ENCODE measurements around the gene MRPL44. TPM values are rescaled to one million over a fixed set of nuclear protein-coding genes. Genes with fewer than 3 reads are reported as not detected.

MRPL44 gene
- polyA plus RNA-seq, 1 experiment = 12.8 TPM

- no peak for DNase-seq (ENCODE audit: low read depth)
- no peaks in the 10 kb centered on the region for H3K27me3 ChIP-seq (ENCODE audit: control insufficient read depth, insufficient read depth, low read length)
- no peak overlapping the region for H3K4me3 ChIP-seq (ENCODE audit: low read depth, low read length)
- CTCF ChIA-PET = interaction anchor here (1.0 kb wide), 1 partner anchor 10 kb away, joined by 3 read pairs; no protein-coding TSS in a partner anchor
- POLR2A ChIA-PET = no interaction called here
- no peaks in the 10 kb centered on the region for H3K36me3 ChIP-seq (ENCODE audit: control insufficient read depth, insufficient read depth, low read length)
- TF ChIP-seq, protein P1, sequence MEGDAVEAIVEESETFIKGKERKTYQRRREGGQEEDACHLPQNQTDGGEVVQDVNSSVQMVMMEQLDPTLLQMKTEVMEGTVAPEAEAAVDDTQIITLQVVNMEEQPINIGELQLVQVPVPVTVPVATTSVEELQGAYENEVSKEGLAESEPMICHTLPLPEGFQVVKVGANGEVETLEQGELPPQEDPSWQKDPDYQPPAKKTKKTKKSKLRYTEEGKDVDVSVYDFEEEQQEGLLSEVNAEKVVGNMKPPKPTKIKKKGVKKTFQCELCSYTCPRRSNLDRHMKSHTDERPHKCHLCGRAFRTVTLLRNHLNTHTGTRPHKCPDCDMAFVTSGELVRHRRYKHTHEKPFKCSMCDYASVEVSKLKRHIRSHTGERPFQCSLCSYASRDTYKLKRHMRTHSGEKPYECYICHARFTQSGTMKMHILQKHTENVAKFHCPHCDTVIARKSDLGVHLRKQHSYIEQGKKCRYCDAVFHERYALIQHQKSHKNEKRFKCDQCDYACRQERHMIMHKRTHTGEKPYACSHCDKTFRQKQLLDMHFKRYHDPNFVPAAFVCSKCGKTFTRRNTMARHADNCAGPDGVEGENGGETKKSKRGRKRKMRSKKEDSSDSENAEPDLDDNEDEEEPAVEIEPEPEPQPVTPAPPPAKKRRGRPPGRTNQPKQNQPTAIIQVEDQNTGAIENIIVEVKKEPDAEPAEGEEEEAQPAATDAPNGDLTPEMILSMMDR (IDR thresholded peaks at IDR 0.05; ENCODE audit: insufficient read depth, low read depth, low read length) = no peak
These were observed 42.2 kb upstream of the MRPL44 start for GRCh38 chr2:223915071-223915470.

GRCh38 chr2:223916181-223916920 lies 40.9 kb upstream of the MRPL44 start:
- ChIA-PET CTCF (interaction anchor here (0.6 kb wide), 1 partner anchor 135 kb away, joined by 4 read pairs; no protein-coding TSS in a partner anchor), POLR2A (no interaction called here)
- Histone ChIP-seq H3K36me3 (ENCODE audit: control insufficient read depth, insufficient read depth, low read length) (no peaks in the 10 kb centered on the region), H3K4me3 (ENCODE audit: low read depth, low read length) (no peak overlapping the region), H3K27me3 (ENCODE audit: control insufficient read depth, insufficient read depth, low read length) (no peaks in the 10 kb centered on the region)
- TF ChIP-seq, protein P1 (IDR thresholded peaks at IDR 0.05; ENCODE audit: insufficient read depth, low read depth, low read length) = no peak
- no peak for DNase-seq (ENCODE audit: low read depth)

GRCh38 chr2:223918671-223919134 lies 38.6 kb upstream of the MRPL44 start:
- CTCF ChIA-PET = no interaction called here
- H3K27me3 ChIP-seq (ENCODE audit: control insufficient read depth, insufficient read depth, low read length) = no peaks in the 10 kb centered on the region

GRCh38 chr2:223920109-223920508 lies 37.2 kb upstream of the MRPL44 start:
- DNase-seq (ENCODE audit: low read depth) = no peak
- Histone ChIP-seq H3K27me3 (ENCODE audit: control insufficient read depth, insufficient read depth, low read length) (no peaks in the 10 kb centered on the region), H3K36me3 (ENCODE audit: control insufficient read depth, insufficient read depth, low read length) (no peaks in the 10 kb centered on the region), H3K4me3 (ENCODE audit: low read depth, low read length) (no peak overlapping the region)
- ChIA-PET POLR2A (no interaction called here), CTCF (no interaction called here)
- TF ChIP-seq, protein P1 (IDR thresholded peaks at IDR 0.05; ENCODE audit: insufficient read depth, low read depth, low read length) = no peak

More at GRCh38 chr2:223918671-223919134, 38.6 kb upstream of the MRPL44 start:
- TF ChIP-seq, protein P1 (IDR thresholded peaks at IDR 0.05; ENCODE audit: insufficient read depth, low read depth, low read length) = no peak
- Histone ChIP-seq H3K4me3 (ENCODE audit: low read depth, low read length) (no peak overlapping the region), H3K36me3 (ENCODE audit: control insufficient read depth, insufficient read depth, low read length) (no peaks in the 10 kb centered on the region)
- no peak for DNase-seq (ENCODE audit: low read depth)
- POLR2A ChIA-PET = no interaction called here

DNA sequence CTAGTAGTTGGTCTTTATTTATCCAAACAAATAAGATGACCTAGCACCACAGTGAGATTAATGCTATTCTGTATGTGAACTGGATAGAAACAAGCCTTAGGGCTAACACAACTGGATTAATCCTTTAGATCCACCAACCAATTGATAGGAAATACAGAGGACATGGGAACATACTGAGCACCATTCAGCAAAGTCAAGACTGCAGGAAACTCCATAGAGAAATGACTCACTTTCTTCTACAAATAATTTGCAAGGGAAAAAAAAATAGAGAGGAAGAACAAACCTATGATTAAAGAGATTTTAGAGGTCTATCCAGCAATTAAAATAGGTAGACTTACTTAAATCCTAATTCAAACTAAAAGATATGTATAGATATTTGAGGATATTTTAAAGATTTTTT lies 36.1 kb upstream of the MRPL44 start:
- POLR2A ChIA-PET = no interaction called here
- DNase-seq (ENCODE audit: low read depth) = no peak
- Histone ChIP-seq H3K4me3 (ENCODE audit: low read depth, low read length) (no peak overlapping the region), H3K36me3 (ENCODE audit: control insufficient read depth, insufficient read depth, low read length) (no peaks in the 10 kb centered on the region), H3K27me3 (ENCODE audit: control insufficient read depth, insufficient read depth, low read length) (no peaks in the 10 kb centered on the region)
- TF ChIP-seq, protein P1 (IDR thresholded peaks at IDR 0.05; ENCODE audit: insufficient read depth, low read depth, low read length) = no peak
- CTCF ChIA-PET = no interaction called here

All from BJ (cell line).